ENCODE data around the gene MRC2. TPM values are rescaled to one million over a fixed set of nuclear protein-coding genes. Genes with fewer than 3 reads are reported as not detected.

Gene MRC2
- total and polyA plus RNA-seq, 9 of the 15 experiments (the other 6 are each of a cell fraction or from before 2014, with no cell fraction given), result 0.28 to 11.5 (median 6.6) TPM

GRCh38 chr17:62681061-62681938, 53.8 kb downstream of the MRC2 start (continued):
- TF ChIP-seq PKNOX1 (IDR thresholded peaks at IDR 0.05) (peak; percentile 65), POLR3A (IDR thresholded peaks at IDR 0.05; ENCODE audit: borderline replicate concordance, extremely low read depth, insufficient read depth, insufficient read length) (no peak), ZNF124 (CRISPR knock-in tag; IDR thresholded peaks at IDR 0.05) (no peak), RNF219 (CRISPR knock-in tag; IDR thresholded peaks at IDR 0.05) (no peak), SMAD2 (IDR thresholded peaks at IDR 0.05; ENCODE audit: low read depth, low read length) (no peak), ZNF639 (CRISPR knock-in tag; conservative IDR thresholded peaks at IDR 0.05 in 1 of 2, IDR thresholded peaks at IDR 0.05 in 1 of 2) (0 out of 4 replicates have a peak, but pooled peaks of 1 of the 2 experiments have one; percentile 31), PYGO2 (tag; IDR thresholded peaks at IDR 0.05) (no peak), RFX7 (CRISPR knock-in tag; IDR thresholded peaks at IDR 0.05) (no peak), TAF1 (IDR thresholded peaks at IDR 0.05; ENCODE audit: control insufficient read depth, extremely low read depth, insufficient read depth, low read length, severe bottlenecking) (peak; percentile 80), NR2C1 (IDR thresholded peaks at IDR 0.05) (no peak), NR2C1 (tag; IDR thresholded peaks at IDR 0.05) (peak; percentile 16; the same call in 1 of the 2 replicates), RERE (CRISPR knock-in tag; IDR thresholded peaks at IDR 0.05; ENCODE audit: borderline replicate concordance) (no peak), ZNF263 (CRISPR knock-in tag; IDR thresholded peaks at IDR 0.05; ENCODE audit: borderline replicate concordance) (no peak)

Data from K562 (cell line).